ENCODE results near the gene PIP5K1C. TPM values are rescaled to one million over a fixed set of nuclear protein-coding genes. Genes with fewer than 3 reads are reported as not detected.
A peak's percentile ranks its signal among the peaks of the same experiment; 100 is the strongest.

The PIP5K1C gene
- total RNA-seq, 6 experiments from 2014 or later: 73.8 to 95.6 (median 78.7) TPM

DNA sequence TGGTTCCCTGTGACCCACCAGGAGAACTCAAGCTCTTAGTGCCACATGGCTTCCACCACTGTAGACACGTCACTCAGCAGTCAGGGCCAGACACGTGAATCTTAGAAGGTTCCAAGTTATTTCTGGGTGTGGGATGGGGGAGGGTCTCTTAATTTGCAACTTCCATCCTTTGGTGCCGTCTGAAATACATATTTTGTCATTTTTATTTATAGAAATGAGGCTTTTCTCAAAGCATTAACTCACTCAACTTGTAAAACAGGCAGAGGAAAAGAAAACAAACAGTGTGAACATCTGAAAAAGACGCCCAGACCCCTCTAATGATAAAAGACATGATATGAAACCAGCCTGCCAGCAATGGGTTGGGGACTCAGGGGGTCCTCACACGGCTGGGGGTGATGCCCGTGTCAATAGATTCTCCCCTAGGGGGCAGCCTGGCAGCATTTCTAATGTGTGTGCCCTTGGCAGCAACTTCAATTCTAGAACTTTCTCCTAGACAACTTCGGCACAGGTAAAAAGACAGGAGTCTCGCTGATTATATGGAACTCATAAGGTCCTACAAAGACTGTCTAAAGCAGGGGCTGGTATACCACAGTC lies 15.4 kb downstream of the PIP5K1C start:
- H3K36me3 Mint-ChIP-seq (ENCODE audit: low read depth): peaks cover 23% of the 10 kb centered on the region
- TF ChIP-seq, protein P1, sequence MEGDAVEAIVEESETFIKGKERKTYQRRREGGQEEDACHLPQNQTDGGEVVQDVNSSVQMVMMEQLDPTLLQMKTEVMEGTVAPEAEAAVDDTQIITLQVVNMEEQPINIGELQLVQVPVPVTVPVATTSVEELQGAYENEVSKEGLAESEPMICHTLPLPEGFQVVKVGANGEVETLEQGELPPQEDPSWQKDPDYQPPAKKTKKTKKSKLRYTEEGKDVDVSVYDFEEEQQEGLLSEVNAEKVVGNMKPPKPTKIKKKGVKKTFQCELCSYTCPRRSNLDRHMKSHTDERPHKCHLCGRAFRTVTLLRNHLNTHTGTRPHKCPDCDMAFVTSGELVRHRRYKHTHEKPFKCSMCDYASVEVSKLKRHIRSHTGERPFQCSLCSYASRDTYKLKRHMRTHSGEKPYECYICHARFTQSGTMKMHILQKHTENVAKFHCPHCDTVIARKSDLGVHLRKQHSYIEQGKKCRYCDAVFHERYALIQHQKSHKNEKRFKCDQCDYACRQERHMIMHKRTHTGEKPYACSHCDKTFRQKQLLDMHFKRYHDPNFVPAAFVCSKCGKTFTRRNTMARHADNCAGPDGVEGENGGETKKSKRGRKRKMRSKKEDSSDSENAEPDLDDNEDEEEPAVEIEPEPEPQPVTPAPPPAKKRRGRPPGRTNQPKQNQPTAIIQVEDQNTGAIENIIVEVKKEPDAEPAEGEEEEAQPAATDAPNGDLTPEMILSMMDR (IDR thresholded peaks at IDR 0.05): 0 out of 2 replicates have a peak, but pooled peaks have one; percentile 21
- peaks cover 15% of the 10 kb centered on the region for H3K4me1 Mint-ChIP-seq (ENCODE audit: low read depth)
- no peaks in the 10 kb centered on the region; the same call in 1 of the 2 replicates for H3K27me3 Mint-ChIP-seq (ENCODE audit: insufficient read depth)
- no peak overlapping the region for H3K4me3 Mint-ChIP-seq
- peaks cover 11% of the 10 kb centered on the region for H3K9me3 Mint-ChIP-seq
- H3K27ac Mint-ChIP-seq: no peak overlapping the region
- no peak for DNase-seq

DNA sequence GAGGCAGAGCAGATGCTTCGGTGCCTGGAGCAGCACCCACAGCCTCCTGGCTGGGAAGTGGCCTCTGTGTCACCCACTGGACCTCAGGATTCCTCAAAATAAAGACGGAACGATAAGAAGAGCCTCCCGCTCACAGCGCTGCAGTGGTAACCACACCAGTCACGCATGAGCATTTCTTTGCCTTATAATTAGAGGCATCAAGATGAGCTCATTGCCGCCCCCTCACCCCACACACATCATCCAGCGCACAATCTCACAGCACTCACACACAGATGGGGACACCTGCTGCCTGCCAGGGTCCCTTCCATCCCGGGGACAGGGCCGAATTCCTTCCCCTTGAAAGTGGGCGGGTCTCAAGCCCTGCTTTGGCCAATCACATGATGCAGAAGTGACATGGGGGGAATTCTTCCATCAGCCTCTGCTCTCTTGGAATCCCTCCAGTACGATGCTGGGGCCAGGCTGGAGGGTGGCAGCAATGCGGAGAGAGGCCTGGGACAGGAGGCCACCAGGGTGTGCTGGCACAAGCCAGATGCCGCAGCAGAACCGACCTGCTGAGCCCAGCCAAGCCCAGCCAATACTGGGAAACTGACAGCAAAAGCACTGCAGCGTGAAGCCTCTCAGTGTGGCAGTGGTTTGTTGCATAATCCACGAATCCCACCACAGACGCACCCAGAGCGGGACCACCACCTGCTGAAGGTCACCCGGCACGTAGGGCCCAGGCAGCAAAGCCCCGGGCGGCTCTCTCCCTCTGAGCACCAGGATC lies 16.0 kb downstream of the PIP5K1C start:
- peak; percentile 32 for DNase-seq
- Mint-ChIP-seq H3K27ac (peak overlapping the region; percentile 79; the same call in 1 of the 2 replicates), H3K27me3 (ENCODE audit: insufficient read depth) (peaks cover 2% of the 10 kb centered on the region; the same call in 1 of the 2 replicates), H3K4me3 (peak overlapping the region; percentile 36; the same call in 1 of the 2 replicates), H3K9me3 (peaks cover 11% of the 10 kb centered on the region), H3K36me3 (ENCODE audit: low read depth) (peaks cover 20% of the 10 kb centered on the region), H3K4me1 (ENCODE audit: low read depth) (peaks cover 15% of the 10 kb centered on the region)
- TF ChIP-seq, protein P1 (IDR thresholded peaks at IDR 0.05): no peak

DNA sequence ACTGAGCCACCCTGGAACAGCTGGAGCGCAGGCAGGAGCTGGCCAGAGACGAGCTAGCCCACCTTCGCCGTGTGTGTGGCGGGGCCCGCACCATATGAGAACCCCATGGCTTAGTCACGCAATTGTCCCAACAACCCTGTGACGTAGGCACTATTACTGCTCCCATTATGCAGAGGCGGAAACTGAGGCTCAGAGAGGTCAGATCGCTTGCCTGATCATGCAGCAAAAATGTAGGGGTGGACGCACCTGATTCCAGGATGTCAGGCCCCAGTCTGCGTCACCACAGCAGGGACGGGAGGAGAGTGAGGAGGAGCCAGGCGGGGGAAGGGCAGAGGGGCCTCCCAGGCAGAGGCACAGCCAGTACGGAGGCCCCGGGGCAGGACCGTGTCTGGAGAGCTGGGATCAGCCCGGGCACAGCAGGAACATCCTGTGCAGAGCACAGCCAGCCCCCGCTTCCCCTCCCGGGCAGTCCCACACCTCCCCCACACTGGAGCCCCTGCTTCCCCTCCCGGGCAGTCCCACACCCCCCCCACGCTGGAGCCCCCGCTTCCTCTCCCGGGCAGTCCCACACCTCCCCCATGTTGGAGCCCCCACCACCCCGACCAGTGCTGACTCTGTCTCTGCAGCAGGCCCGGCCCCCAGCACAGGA lies 16.7 kb downstream of the PIP5K1C start:
- H3K9me3 Mint-ChIP-seq: peaks cover 11% of the 10 kb centered on the region
- peaks cover 20% of the 10 kb centered on the region for H3K36me3 Mint-ChIP-seq (ENCODE audit: low read depth)
- H3K27ac Mint-ChIP-seq: peak overlapping the region; percentile 79; the same call in 1 of the 2 replicates
- TF ChIP-seq, protein P1 (IDR thresholded peaks at IDR 0.05): no peak
- peaks cover 2% of the 10 kb centered on the region; the same call in 1 of the 2 replicates for H3K27me3 Mint-ChIP-seq (ENCODE audit: insufficient read depth)
- peaks cover 15% of the 10 kb centered on the region for H3K4me1 Mint-ChIP-seq (ENCODE audit: low read depth)
- peak overlapping the region; percentile 36 for H3K4me3 Mint-ChIP-seq
- no peak for DNase-seq

DNA sequence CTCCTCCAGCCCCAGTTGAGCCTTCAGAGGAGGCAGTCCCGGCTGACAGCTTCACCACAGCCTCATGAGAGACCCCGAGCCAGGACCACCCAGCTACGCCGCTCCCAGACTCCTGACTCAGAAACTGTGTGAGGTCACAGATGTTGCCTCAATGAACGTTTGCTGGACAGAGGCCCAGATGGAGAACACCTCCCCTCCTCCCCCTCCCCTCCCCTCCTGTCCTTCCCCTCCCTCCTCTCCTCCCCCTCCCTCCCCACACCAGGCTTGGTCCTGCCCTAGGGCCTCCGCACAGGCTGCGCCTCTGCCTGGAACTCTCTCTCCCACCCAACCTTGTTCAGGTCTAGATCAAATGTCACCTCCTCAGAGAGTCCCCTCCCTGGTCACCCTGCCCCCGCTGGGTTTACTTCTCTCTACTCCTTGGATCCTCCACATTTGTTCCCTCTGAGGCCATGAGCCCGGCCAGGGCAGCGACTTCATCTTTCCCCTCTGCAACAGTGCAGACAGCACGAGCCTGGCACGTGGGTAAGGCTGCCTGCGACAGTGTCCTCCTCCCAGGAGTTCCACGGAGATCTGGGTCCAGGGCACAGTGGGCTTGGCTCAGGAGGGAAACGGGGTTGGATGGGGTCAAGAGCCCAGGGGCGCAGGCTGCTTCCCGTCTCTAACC lies 17.4 kb downstream of the PIP5K1C start:
- Mint-ChIP-seq H3K9me3 (peaks cover 11% of the 10 kb centered on the region), H3K36me3 (ENCODE audit: low read depth) (peaks cover 20% of the 10 kb centered on the region), H3K27ac (peak overlapping the region; percentile 74; the same call in 1 of the 2 replicates), H3K4me1 (ENCODE audit: low read depth) (peaks cover 15% of the 10 kb centered on the region), H3K4me3 (no peak overlapping the region), H3K27me3 (ENCODE audit: insufficient read depth) (peaks cover 2% of the 10 kb centered on the region; the same call in 1 of the 2 replicates)
- TF ChIP-seq, protein P1 (IDR thresholded peaks at IDR 0.05): no peak
- DNase-seq: no peak

DNA sequence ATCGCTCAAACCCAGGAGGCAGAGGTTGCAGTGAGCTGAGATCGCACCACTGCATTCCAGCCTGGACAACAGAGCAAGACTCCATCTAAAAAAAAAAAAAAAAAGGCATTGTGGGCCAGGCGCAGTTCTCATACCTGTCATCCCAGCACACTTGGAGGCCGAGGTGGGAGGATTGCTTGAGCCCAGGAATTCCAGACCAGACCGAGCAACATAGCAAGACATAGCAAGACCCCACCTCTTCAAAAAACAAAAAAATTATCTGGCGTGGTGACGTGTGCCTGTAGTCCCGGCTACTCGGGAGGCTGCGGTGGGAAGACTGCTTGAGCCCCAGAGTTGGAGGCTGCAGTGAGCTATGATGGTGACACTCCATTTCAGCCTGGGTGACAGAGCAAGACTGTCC lies 18.0 kb downstream of the PIP5K1C start:
- TF ChIP-seq, protein P1 (IDR thresholded peaks at IDR 0.05): no peak
- Mint-ChIP-seq H3K36me3 (ENCODE audit: low read depth) (peaks cover 20% of the 10 kb centered on the region), H3K9me3 (peaks cover 11% of the 10 kb centered on the region), H3K27me3 (ENCODE audit: insufficient read depth) (peaks cover 2% of the 10 kb centered on the region), H3K4me1 (ENCODE audit: low read depth) (peaks cover 15% of the 10 kb centered on the region), H3K4me3 (no peak overlapping the region), H3K27ac (no peak overlapping the region)
- no peak for DNase-seq
